HL-60 (cell line): ENCODE results near the gene EFNA5.

ENCODE experiments used
- DNase-seq, 2 experiments: peaks; one replicate each; pipeline ENCODE4 v3.0.0-alpha.2; 2010 to 2020; ENCODE audit warnings: low read depth in 1 of 2, low spot score in 1 of 2
- H3K27ac ChIP-seq: fragments of 250-450 bp; sonication (Bioruptor Pico); replicated peaks from 2 replicates; pipeline ENCODE4 v1.5.1; 2020; ENCODE audit warnings: mild to moderate bottlenecking, moderate library complexity
- H3K27me3 ChIP-seq: fragments of 250-450 bp; sonication (Bioruptor Pico); 2 replicates; pipeline ENCODE4 v1.5.1; 2021; ENCODE audit warnings: mild to moderate bottlenecking, moderate library complexity; ENCODE audit not compliant: insufficient read depth, poor library complexity, severe bottlenecking
- H3K4me3 ChIP-seq: replicated peaks from 2 replicates; pipeline ENCODE4 v1.5.1; 2011; ENCODE audit warnings: mild to moderate bottlenecking, control low read depth, low read length; ENCODE audit not compliant: insufficient read depth
- GABPA ChIP-seq: IDR thresholded peaks from 2 replicates; pipeline ENCODE4 v1.6.1; 2012; ENCODE audit warnings: low read depth
- POLR2AphosphoS5 ChIP-seq: IDR thresholded peaks from 2 replicates; pipeline ENCODE4 v1.6.1; 2012; ENCODE audit warnings: low read depth
- SPI1 ChIP-seq: IDR thresholded peaks from 2 replicates; pipeline ENCODE4 v1.6.1; 2012; ENCODE audit warnings: low read depth, mild to moderate bottlenecking, borderline replicate concordance
- TF ChIP-seq, protein P1 (sequence below): IDR thresholded peaks from 2 replicates; pipeline ENCODE4 v1.6.1; 2012; ENCODE audit warnings: low read depth; ENCODE audit not compliant: insufficient replicate concordance
- TF ChIP-seq, protein P2 (sequence below): IDR thresholded peaks from one replicate; pipeline ENCODE4 v1.5.1; 2011; ENCODE audit warnings: low read length, control low read depth, inconsistent platforms; ENCODE audit not compliant: insufficient read depth

EFNA5 gene

DNA sequence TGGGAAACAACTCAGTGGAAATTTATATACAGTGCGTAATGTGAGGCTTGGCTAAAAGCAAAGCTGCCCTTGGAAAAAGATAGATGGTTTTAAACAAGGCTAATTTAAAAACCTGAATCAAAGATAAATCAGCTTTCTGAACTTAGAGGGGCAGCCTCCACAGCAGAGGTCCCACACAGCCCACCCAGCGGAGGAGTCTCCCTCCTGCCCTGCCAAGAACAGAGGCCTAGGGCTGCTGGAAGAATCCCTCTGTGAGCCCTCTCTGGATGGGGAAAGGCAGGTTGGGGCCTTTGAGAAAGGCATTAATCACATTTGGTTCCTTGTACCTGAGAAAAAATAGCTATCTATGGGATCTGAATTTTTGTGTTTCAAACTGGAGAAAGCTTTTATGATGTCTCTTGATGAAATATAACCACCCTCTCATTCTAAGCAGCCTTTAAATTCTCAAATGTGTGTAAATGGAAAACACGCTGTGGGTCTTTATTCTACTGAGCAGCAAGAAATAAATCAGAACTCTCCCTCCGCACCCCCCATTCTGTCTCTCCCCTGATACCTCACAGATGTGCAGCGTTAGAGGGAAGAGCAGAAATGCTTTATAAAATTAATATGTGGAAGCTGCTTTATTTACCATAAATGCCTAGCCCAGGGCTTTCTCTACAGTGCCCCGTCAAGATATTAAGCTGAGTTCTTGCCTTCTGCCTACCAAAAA is 329.2 kb downstream of the EFNA5 start:
- no peak for DNase-seq
- no peaks in the 10 kb centered on the region for H3K27me3 ChIP-seq
- H3K27ac ChIP-seq, result no peak overlapping the region
- TF ChIP-seq POLR2AphosphoS5 (no peak), GABPA (no peak), SPI1 (no peak)
- TF ChIP-seq, protein P1, sequence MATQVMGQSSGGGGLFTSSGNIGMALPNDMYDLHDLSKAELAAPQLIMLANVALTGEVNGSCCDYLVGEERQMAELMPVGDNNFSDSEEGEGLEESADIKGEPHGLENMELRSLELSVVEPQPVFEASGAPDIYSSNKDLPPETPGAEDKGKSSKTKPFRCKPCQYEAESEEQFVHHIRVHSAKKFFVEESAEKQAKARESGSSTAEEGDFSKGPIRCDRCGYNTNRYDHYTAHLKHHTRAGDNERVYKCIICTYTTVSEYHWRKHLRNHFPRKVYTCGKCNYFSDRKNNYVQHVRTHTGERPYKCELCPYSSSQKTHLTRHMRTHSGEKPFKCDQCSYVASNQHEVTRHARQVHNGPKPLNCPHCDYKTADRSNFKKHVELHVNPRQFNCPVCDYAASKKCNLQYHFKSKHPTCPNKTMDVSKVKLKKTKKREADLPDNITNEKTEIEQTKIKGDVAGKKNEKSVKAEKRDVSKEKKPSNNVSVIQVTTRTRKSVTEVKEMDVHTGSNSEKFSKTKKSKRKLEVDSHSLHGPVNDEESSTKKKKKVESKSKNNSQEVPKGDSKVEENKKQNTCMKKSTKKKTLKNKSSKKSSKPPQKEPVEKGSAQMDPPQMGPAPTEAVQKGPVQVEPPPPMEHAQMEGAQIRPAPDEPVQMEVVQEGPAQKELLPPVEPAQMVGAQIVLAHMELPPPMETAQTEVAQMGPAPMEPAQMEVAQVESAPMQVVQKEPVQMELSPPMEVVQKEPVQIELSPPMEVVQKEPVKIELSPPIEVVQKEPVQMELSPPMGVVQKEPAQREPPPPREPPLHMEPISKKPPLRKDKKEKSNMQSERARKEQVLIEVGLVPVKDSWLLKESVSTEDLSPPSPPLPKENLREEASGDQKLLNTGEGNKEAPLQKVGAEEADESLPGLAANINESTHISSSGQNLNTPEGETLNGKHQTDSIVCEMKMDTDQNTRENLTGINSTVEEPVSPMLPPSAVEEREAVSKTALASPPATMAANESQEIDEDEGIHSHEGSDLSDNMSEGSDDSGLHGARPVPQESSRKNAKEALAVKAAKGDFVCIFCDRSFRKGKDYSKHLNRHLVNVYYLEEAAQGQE, result no peak
- TF ChIP-seq, protein P2, sequence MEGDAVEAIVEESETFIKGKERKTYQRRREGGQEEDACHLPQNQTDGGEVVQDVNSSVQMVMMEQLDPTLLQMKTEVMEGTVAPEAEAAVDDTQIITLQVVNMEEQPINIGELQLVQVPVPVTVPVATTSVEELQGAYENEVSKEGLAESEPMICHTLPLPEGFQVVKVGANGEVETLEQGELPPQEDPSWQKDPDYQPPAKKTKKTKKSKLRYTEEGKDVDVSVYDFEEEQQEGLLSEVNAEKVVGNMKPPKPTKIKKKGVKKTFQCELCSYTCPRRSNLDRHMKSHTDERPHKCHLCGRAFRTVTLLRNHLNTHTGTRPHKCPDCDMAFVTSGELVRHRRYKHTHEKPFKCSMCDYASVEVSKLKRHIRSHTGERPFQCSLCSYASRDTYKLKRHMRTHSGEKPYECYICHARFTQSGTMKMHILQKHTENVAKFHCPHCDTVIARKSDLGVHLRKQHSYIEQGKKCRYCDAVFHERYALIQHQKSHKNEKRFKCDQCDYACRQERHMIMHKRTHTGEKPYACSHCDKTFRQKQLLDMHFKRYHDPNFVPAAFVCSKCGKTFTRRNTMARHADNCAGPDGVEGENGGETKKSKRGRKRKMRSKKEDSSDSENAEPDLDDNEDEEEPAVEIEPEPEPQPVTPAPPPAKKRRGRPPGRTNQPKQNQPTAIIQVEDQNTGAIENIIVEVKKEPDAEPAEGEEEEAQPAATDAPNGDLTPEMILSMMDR, result no peak
- H3K4me3 ChIP-seq, result no peak overlapping the region

GRCh38 chr5:107340631-107341030 is 330.1 kb downstream of the EFNA5 start:
- no peak for DNase-seq
- TF ChIP-seq, protein P2, result no peak
- TF ChIP-seq, protein P1, result no peak
- no peak for TF ChIP-seq POLR2AphosphoS5
- no peak for TF ChIP-seq SPI1
- TF ChIP-seq GABPA, result no peak
- Histone ChIP-seq H3K27ac (no peak overlapping the region), H3K4me3 (no peak overlapping the region), H3K27me3 (no peaks in the 10 kb centered on the region)

GRCh38 chr5:107338335-107338734 is 332.4 kb downstream of the EFNA5 start:
- H3K27me3 ChIP-seq, result no peaks in the 10 kb centered on the region
- DNase-seq, result no peak
- no peak overlapping the region for H3K27ac ChIP-seq
- no peak overlapping the region for H3K4me3 ChIP-seq
- TF ChIP-seq, protein P1, result no peak

DNA sequence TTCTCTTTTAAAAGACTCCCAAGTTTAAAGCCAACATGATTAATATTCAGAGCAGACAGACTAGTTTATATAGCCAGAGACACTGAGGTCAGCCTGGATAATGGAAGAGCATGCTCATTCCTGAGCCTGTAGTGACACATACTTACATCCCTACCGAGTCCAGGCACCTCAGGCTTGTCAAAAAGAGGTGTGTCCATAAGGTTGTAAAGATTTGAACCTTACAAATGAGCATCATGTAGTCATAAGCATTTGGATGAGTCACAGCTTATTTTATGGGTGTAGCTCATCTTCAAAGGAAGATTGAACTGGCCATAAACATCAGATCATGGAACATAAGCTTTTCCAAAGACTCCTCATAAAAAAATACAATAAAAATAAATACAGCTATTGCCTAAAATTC is 333.5 kb downstream of the EFNA5 start:
- no peak for DNase-seq
- H3K27ac ChIP-seq, result no peak overlapping the region
- no peaks in the 10 kb centered on the region for H3K27me3 ChIP-seq
- TF ChIP-seq, protein P2, result no peak
- TF ChIP-seq SPI1, result no peak
- TF ChIP-seq POLR2AphosphoS5, result no peak
- no peak for TF ChIP-seq GABPA
- TF ChIP-seq, protein P1, result no peak
- no peak overlapping the region for H3K4me3 ChIP-seq
